ENCODE data around the gene ATP10B.

ATP10B gene

GRCh38 chr5:160867976-160868375 lies 16.0 kb upstream of the ATP10B start:
- Histone ChIP-seq H3K27me3 (ENCODE audit: insufficient read depth, insufficient read length) (peaks cover 3% of the 10 kb centered on the region), H3K4me1 (ENCODE audit: insufficient read depth, insufficient read length) (no peaks in the 10 kb centered on the region), H3K9me3 (ENCODE audit: insufficient read depth, low read length) (no peaks in the 10 kb centered on the region; the same call in 1 of the 2 replicates), H3K36me3 (ENCODE audit: insufficient read depth, insufficient read length, low read length) (no peaks in the 10 kb centered on the region), H3K9ac (ENCODE audit: insufficient read length, low read depth) (no peak overlapping the region), H3K4me3 (ENCODE audit: insufficient read length, low read depth) (no peak overlapping the region)
- no peak for DNase-seq (ENCODE audit: low read depth, low spot score)
- TF ChIP-seq YY1 (IDR thresholded peaks at IDR 0.05; ENCODE audit: insufficient read depth, insufficient read length) (no peak), SUZ12 (IDR thresholded peaks at IDR 0.05; ENCODE audit: extremely low read depth, insufficient read depth, insufficient read length) (no peak), ZNF274 (IDR thresholded peaks at IDR 0.05; ENCODE audit: low read depth, low read length) (no peak)

GRCh38 chr5:160851451-160851850 lies 560 bp downstream of the ATP10B start:
- no peaks in the 10 kb centered on the region for H3K9me3 ChIP-seq (ENCODE audit: insufficient read depth, low read length)
- no peak for TF ChIP-seq YY1 (IDR thresholded peaks at IDR 0.05; ENCODE audit: insufficient read depth, insufficient read length)
- no peak for TF ChIP-seq ZNF274 (IDR thresholded peaks at IDR 0.05; ENCODE audit: low read depth, low read length)
- no peak for TF ChIP-seq SUZ12 (IDR thresholded peaks at IDR 0.05; ENCODE audit: extremely low read depth, insufficient read depth, insufficient read length)
- no peaks in the 10 kb centered on the region for H3K36me3 ChIP-seq (ENCODE audit: insufficient read depth, insufficient read length, low read length)
- no peaks in the 10 kb centered on the region for H3K27me3 ChIP-seq (ENCODE audit: insufficient read depth, insufficient read length)
- H3K9ac ChIP-seq (ENCODE audit: insufficient read length, low read depth): no peak overlapping the region
- H3K4me1 ChIP-seq (ENCODE audit: insufficient read depth, insufficient read length): no peaks in the 10 kb centered on the region
- no peak for DNase-seq (ENCODE audit: low read depth, low spot score)
- no peak overlapping the region for H3K4me3 ChIP-seq (ENCODE audit: insufficient read length, low read depth)

GRCh38 chr5:160850421-160850820 lies 1.6 kb downstream of the ATP10B start:
- no peaks in the 10 kb centered on the region for H3K9me3 ChIP-seq (ENCODE audit: insufficient read depth, low read length)
- no peak overlapping the region for H3K4me3 ChIP-seq (ENCODE audit: insufficient read length, low read depth)
- no peak overlapping the region for H3K9ac ChIP-seq (ENCODE audit: insufficient read length, low read depth)
- no peaks in the 10 kb centered on the region for H3K27me3 ChIP-seq (ENCODE audit: insufficient read depth, insufficient read length)
- DNase-seq (ENCODE audit: low read depth, low spot score): no peak
- TF ChIP-seq ZNF274 (IDR thresholded peaks at IDR 0.05; ENCODE audit: low read depth, low read length) (no peak), YY1 (IDR thresholded peaks at IDR 0.05; ENCODE audit: insufficient read depth, insufficient read length) (no peak), SUZ12 (IDR thresholded peaks at IDR 0.05; ENCODE audit: extremely low read depth, insufficient read depth, insufficient read length) (no peak)
- H3K36me3 ChIP-seq (ENCODE audit: insufficient read depth, insufficient read length, low read length): no peaks in the 10 kb centered on the region
- H3K4me1 ChIP-seq (ENCODE audit: insufficient read depth, insufficient read length): no peaks in the 10 kb centered on the region

- Histone ChIP-seq H3K36me3 (ENCODE audit: insufficient read depth, insufficient read length, low read length) (no peaks in the 10 kb centered on the region), H3K4me1 (ENCODE audit: insufficient read depth, insufficient read length) (no peaks in the 10 kb centered on the region), H3K9ac (ENCODE audit: insufficient read length, low read depth) (no peak overlapping the region), H3K9me3 (ENCODE audit: insufficient read depth, low read length) (no peaks in the 10 kb centered on the region), H3K27me3 (ENCODE audit: insufficient read depth, insufficient read length) (no peaks in the 10 kb centered on the region), H3K4me3 (ENCODE audit: insufficient read length, low read depth) (no peak overlapping the region)
- no peak for DNase-seq (ENCODE audit: low read depth, low spot score)
- TF ChIP-seq ZNF274 (IDR thresholded peaks at IDR 0.05; ENCODE audit: low read depth, low read length): no peak
- TF ChIP-seq YY1 (IDR thresholded peaks at IDR 0.05; ENCODE audit: insufficient read depth, insufficient read length): no peak
- no peak for TF ChIP-seq SUZ12 (IDR thresholded peaks at IDR 0.05; ENCODE audit: extremely low read depth, insufficient read depth, insufficient read length)
Measured at GRCh38 chr5:160847526-160848085, 4.4 kb downstream of the ATP10B start.

DNA sequence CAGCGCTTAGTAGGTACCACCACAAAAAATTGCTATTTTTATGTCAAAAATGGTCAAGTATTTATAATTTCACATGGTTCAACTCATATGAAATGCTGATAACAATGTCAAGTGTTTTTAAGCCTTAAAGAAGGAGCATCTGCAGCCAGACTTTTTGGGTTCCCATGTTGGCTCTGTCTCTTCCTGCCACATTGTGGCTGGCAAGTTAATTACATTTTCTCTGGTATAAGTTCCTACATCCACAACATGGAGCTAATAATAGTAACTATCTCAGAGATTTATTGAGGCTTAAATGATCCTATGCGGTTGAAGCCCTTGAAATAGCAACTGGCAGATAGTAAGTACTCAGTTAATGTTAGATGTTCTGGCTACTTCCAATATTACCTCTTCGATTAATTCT lies 5.4 kb downstream of the ATP10B start:
- no peaks in the 10 kb centered on the region for H3K4me1 ChIP-seq (ENCODE audit: insufficient read depth, insufficient read length)
- no peak for DNase-seq (ENCODE audit: low read depth, low spot score)
- no peak overlapping the region for H3K9ac ChIP-seq (ENCODE audit: insufficient read length, low read depth)
- H3K9me3 ChIP-seq (ENCODE audit: insufficient read depth, low read length): no peaks in the 10 kb centered on the region
- no peak overlapping the region for H3K4me3 ChIP-seq (ENCODE audit: insufficient read length, low read depth)
- H3K27me3 ChIP-seq (ENCODE audit: insufficient read depth, insufficient read length): no peaks in the 10 kb centered on the region
- no peaks in the 10 kb centered on the region for H3K36me3 ChIP-seq (ENCODE audit: insufficient read depth, insufficient read length, low read length)
- TF ChIP-seq ZNF274 (IDR thresholded peaks at IDR 0.05; ENCODE audit: low read depth, low read length) (no peak), YY1 (IDR thresholded peaks at IDR 0.05; ENCODE audit: insufficient read depth, insufficient read length) (no peak), SUZ12 (IDR thresholded peaks at IDR 0.05; ENCODE audit: extremely low read depth, insufficient read depth, insufficient read length) (no peak)

- H3K4me1 ChIP-seq (ENCODE audit: insufficient read depth, insufficient read length): no peaks in the 10 kb centered on the region
Measured at GRCh38 chr5:160844177-160844576, 7.8 kb downstream of the ATP10B start.

DNA sequence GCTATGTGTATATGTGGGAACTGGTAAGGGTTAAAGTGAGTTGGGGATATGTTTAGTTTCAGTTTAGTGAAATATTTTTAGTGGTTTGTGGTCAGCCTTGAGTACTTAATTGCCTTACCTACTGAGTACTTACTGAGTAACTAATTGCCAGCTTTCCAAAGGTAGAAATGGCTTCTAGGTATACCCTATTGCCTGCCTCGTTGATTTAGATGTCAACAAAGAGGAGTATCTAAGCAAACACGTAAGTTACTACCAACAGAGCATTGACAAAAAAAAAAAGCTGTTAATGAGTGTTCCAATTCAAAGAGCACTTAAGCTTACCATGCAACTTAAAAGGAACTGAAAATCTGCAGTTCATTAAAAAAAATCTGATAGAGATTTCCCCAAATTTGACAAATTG lies 8.8 kb downstream of the ATP10B start:
- Histone ChIP-seq H3K27me3 (ENCODE audit: insufficient read depth, insufficient read length) (no peaks in the 10 kb centered on the region), H3K9me3 (ENCODE audit: insufficient read depth, low read length) (no peaks in the 10 kb centered on the region), H3K4me3 (ENCODE audit: insufficient read length, low read depth) (no peak overlapping the region), H3K4me1 (ENCODE audit: insufficient read depth, insufficient read length) (no peaks in the 10 kb centered on the region), H3K9ac (ENCODE audit: insufficient read length, low read depth) (no peak overlapping the region), H3K36me3 (ENCODE audit: insufficient read depth, insufficient read length, low read length) (no peaks in the 10 kb centered on the region)
- DNase-seq (ENCODE audit: low read depth, low spot score): no peak
- TF ChIP-seq SUZ12 (IDR thresholded peaks at IDR 0.05; ENCODE audit: extremely low read depth, insufficient read depth, insufficient read length): no peak
- no peak for TF ChIP-seq ZNF274 (IDR thresholded peaks at IDR 0.05; ENCODE audit: low read depth, low read length)
- no peak for TF ChIP-seq YY1 (IDR thresholded peaks at IDR 0.05; ENCODE audit: insufficient read depth, insufficient read length)

More at GRCh38 chr5:160844177-160844576, 7.8 kb downstream of the ATP10B start:
- no peaks in the 10 kb centered on the region for H3K36me3 ChIP-seq (ENCODE audit: insufficient read depth, insufficient read length, low read length)
- H3K27me3 ChIP-seq (ENCODE audit: insufficient read depth, insufficient read length): no peaks in the 10 kb centered on the region
- H3K9ac ChIP-seq (ENCODE audit: insufficient read length, low read depth): no peak overlapping the region
- no peak for DNase-seq (ENCODE audit: low read depth, low spot score)
- no peak overlapping the region for H3K4me3 ChIP-seq (ENCODE audit: insufficient read length, low read depth)
- no peak for TF ChIP-seq SUZ12 (IDR thresholded peaks at IDR 0.05; ENCODE audit: extremely low read depth, insufficient read depth, insufficient read length)
- TF ChIP-seq ZNF274 (IDR thresholded peaks at IDR 0.05; ENCODE audit: low read depth, low read length): no peak
- TF ChIP-seq YY1 (IDR thresholded peaks at IDR 0.05; ENCODE audit: insufficient read depth, insufficient read length): no peak
- H3K9me3 ChIP-seq (ENCODE audit: insufficient read depth, low read length): no peaks in the 10 kb centered on the region
